Measurements from ENCODE around the gene APOC1. TPM values are rescaled to one million over a fixed set of nuclear protein-coding genes. Genes with fewer than 3 reads are reported as not detected.
A peak's percentile ranks its signal among the peaks of the same experiment; 100 is the strongest.

APOC1 gene
- total RNA-seq, 1 experiment from 2014 or later: 86.5 TPM

- TF ChIP-seq ZNF138 (CRISPR knock-in tag; conservative IDR thresholded peaks at IDR 0.05) (no peak), E2F4 (CRISPR knock-in tag; IDR thresholded peaks at IDR 0.05; ENCODE audit: borderline replicate concordance, low read depth) (no peak)
- ATAC-seq (no peak), DNase-seq (ENCODE audit: low spot score) (no peak)
- POLR2A ChIA-PET: interaction anchor here (0.6 to 1.4 kb wide), 5 partner anchors 13 to 64 kb away, joined by 3 to 6 read pairs (median 5); partner anchors contain the start of genes APOC1, APOE and TOMM40
- Mint-ChIP-seq H3K27me3 (ENCODE audit: low read depth) (no peaks in the 10 kb centered on the region), H3K4me1 (peaks cover 22% of the 10 kb centered on the region), H3K36me3 (no peaks in the 10 kb centered on the region), H3K9me3 (no peaks in the 10 kb centered on the region), H3K27ac (peak overlapping the region; percentile 100), H3K4me3 (peak overlapping the region; percentile 99)
- CTCF ChIA-PET: interaction anchor here (0.5 to 1.6 kb wide), 9 partner anchors 9 to 303 kb away, joined by 3 to 6 read pairs (median 3); partner anchors contain the start of gene APOE
These were observed 39.9 kb downstream of the APOC1 start for GRCh38 chr19:44954278-44954648.

- DNase-seq (ENCODE audit: low spot score) (peak; percentile 96), ATAC-seq (peak; percentile 93)
- no peak for TF ChIP-seq ZNF263 (CRISPR knock-in tag; IDR thresholded peaks at IDR 0.05; ENCODE audit: low read depth)
- TF ChIP-seq IRF1 (CRISPR knock-in tag; IDR thresholded peaks at IDR 0.05): no peak
- TF ChIP-seq USF1 (CRISPR knock-in tag; IDR thresholded peaks at IDR 0.05): 0 out of 2 replicates have a peak, but pooled peaks have one; percentile 27
- no peak for TF ChIP-seq ATF1 (CRISPR knock-in tag; IDR thresholded peaks at IDR 0.05)
- no peak for TF ChIP-seq CTCF (IDR thresholded peaks at IDR 0.05)
- TF ChIP-seq SP1 (CRISPR knock-in tag; conservative IDR thresholded peaks at IDR 0.05): peak; percentile 88
- peak; percentile 84 for TF ChIP-seq FOXK1 (CRISPR knock-in tag; IDR thresholded peaks at IDR 0.05)
- TF ChIP-seq GABPB1 (CRISPR knock-in tag; IDR thresholded peaks at IDR 0.05): peak; percentile 69
- TF ChIP-seq SMAD3 (CRISPR knock-in tag; IDR thresholded peaks at IDR 0.05; ENCODE audit: borderline replicate concordance): peak; percentile 82
- no peak for TF ChIP-seq E2F4 (CRISPR knock-in tag; IDR thresholded peaks at IDR 0.05; ENCODE audit: borderline replicate concordance, low read depth)
- peak; percentile 58; the same call in 1 of the 2 replicates for TF ChIP-seq ZNF232 (CRISPR knock-in tag; IDR thresholded peaks at IDR 0.05)
- TF ChIP-seq MAX (CRISPR knock-in tag; IDR thresholded peaks at IDR 0.05): peak; percentile 36; the same call in 1 of the 2 replicates
- TF ChIP-seq HMGXB4 (CRISPR knock-in tag; IDR thresholded peaks at IDR 0.05): 0 out of 2 replicates have a peak, but pooled peaks have one; percentile 25
- TF ChIP-seq CREM (CRISPR knock-in tag; IDR thresholded peaks at IDR 0.05): peak; percentile 54; the same call in 1 of the 2 replicates
- peak; percentile 56 for TF ChIP-seq NFYB (CRISPR knock-in tag; conservative IDR thresholded peaks at IDR 0.05; ENCODE audit: low read depth)
- 0 out of 2 replicates have a peak, but pooled peaks have one; percentile 51 for TF ChIP-seq FOXP1 (CRISPR knock-in tag; IDR thresholded peaks at IDR 0.05; ENCODE audit: borderline replicate concordance)
- ChIA-PET CTCF (interaction anchor here (0.5 to 1.6 kb wide), 9 partner anchors 8 to 302 kb away, joined by 3 to 6 read pairs (median 3); partner anchors contain the start of gene APOE), POLR2A (interaction anchor here (0.6 to 1.4 kb wide), 5 partner anchors 12 to 64 kb away, joined by 3 to 6 read pairs (median 5); partner anchors contain the start of genes APOC1, APOE and TOMM40)
- H3K4me1 Mint-ChIP-seq: peaks cover 22% of the 10 kb centered on the region
- peak within 1 kb of the TSS; percentile 100 for H3K27ac Mint-ChIP-seq
- H3K36me3 Mint-ChIP-seq: no peaks in the 10 kb centered on the region
- no peaks in the 10 kb centered on the region for H3K27me3 Mint-ChIP-seq (ENCODE audit: low read depth)
- peak within 1 kb of the TSS; percentile 99 for H3K4me3 Mint-ChIP-seq
- H3K9me3 Mint-ChIP-seq: no peaks in the 10 kb centered on the region
These were observed 40.5 kb downstream of the APOC1 start, which contains the start of gene CLPTM1 for GRCh38 chr19:44954649-44955504. TSS of gene CLPTM1 (plus strand) at chr19:44955380. CDS start at chr19:44955396, 16 bp downstream.
